Renal cortical epithelial cell (primary cell): ENCODE data around the gene NEK2. TPM values are rescaled to one million over a fixed set of nuclear protein-coding genes. Genes with fewer than 3 reads are reported as not detected.
A peak's percentile ranks its signal among the peaks of the same experiment; 100 is the strongest.
"Not testable (repeated sequence)": the region's sequence is repeated elsewhere in the genome, so short reads cannot be mapped to it uniquely, and the experiment has no call there.

Experiments
- DNase-seq: peaks from one replicate; pipeline ENCODE4 v3.0.0-alpha.2; 2011; ENCODE audit warnings: low read depth
- total RNA-seq: library from RNA; depleted of rRNA; stranded (reverse); fragments of >200 nt; gene quantifications from 2 replicates; pipeline ENCODE4 v1.2.3, GENCODE V29; 2014

The NEK2 gene
- total RNA-seq, 1 donor from 2014 or later, result 0.85 TPM

DNA sequence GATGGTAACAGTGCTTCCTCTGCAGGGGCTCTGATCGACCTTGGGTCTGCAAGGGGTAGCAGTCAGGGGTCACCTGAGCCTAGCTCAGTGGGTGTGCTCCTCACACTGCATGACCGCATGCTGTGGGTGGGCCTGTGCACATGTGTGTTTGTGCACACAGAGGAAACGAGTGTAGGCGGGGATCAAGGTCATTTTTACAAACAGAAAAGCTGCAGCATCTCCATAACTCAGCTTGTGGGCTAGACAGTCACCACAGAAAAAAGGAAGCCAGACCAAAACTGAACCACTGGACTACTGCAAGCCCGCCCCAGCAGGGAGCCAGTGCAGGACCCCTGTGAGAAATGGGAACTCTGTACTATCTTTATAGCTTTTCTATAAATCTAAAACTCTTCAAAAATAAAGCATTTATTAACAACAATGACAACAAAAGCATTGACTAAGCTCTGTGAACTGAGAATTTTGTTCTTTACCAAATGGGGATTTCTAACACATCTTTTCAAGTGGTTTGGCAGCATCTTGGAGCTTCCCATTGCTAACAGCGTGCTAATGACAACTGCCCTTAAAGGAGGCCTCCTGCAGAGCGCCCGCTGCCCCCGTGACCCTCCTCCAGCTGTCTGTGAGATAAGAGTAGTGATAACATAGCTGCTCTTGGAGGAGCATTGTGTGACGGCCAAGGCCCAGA is 19.9 kb upstream of the NEK2 start:
- DNase-seq, result no peak

DNA sequence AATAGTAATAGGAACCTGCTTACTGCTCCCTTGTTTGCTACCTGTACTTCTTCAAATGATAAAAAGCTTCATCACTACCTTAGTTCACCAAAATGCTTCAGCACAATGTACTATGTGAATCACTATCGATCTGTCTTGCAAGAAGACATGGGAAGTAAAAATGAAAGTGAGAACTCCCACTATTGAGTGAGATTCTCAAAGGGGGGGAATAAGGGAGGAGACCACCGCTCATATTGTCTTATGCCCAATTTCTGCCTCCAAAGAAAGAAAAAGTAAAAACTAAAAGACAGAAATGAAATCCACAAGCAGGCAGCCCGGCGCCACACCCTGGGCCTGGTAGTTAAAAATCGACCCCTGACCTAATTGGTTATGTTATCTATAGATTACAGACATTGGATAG is 18.5 kb upstream of the NEK2 start:
- DNase-seq, result not testable (repeated sequence)

DNA sequence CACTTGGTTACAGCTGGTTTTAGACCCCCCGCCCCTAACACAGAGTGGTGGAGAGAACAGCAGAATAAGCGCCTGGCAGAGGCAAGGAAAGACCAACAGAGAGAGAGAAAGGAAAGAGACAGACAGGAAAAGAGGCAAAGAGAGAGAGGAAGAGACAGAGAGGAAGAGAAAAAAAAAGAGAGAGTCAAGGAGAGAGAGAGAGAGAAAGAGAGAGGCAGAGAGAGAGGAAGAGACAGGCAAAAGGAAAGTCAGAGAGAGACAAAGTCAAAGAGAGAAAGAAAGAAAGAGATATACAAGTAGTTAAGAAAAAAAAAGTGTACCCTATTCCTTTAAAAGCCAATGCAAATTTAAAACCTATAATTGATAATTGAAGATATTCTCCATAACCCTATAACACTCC is 13.0 kb upstream of the NEK2 start:
- no peak for DNase-seq

DNA sequence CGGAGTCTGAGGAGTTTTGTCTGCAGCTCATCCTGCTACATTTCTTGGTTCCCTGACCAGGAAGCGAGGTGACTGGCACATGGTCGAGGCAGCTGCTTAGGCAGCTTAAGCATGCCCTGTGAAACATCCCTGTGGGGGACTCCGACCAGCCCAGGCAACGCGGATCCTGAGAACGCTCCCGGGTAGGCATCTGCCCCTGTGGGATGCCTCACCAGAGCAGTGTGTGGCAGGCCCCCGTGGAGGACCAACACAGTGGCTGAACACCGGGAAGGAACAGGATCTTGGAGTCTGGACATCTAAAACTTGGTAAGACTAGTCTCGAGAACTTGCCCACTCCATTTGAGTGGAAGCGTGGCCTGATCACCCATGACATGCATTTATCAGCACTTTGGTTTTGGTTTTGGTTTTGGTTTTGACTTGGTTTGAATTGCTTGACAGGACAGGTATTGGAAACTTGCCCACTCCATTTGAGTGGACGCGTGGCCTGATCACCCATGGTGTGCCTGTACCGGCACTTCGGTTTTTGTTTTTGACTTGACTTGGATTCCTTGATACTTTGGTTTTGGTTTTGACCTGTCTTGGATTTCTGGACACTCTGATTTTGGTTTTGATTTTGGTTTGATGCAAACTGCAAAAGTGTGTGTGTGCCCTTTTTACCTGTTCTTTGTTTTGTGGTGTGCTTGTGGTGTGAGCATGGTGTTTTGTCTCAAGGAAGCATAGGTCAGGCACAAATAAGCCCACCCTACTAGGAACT is 12.2 kb upstream of the NEK2 start:
- DNase-seq, result no peak

DNA sequence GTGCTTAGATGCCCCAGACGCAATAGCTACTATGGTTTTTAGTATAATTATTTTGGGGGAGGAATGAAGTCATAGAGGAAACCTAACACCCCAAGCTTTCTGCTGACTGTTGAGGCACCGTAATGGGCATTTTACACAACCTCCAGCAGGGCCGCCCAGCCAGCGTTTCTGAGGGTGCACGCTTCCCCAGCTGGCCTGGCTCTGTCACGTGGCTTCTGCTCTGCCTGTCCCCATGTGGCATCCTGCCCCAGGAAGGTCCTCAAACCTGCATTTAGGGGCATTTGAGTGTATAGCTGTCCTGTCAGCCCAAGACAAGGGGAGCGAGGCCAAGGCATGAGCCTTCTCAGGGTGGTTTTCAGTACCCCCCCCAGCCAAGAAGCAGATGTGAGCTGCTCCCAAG is 10.4 kb upstream of the NEK2 start:
- DNase-seq, result no peak

DNA sequence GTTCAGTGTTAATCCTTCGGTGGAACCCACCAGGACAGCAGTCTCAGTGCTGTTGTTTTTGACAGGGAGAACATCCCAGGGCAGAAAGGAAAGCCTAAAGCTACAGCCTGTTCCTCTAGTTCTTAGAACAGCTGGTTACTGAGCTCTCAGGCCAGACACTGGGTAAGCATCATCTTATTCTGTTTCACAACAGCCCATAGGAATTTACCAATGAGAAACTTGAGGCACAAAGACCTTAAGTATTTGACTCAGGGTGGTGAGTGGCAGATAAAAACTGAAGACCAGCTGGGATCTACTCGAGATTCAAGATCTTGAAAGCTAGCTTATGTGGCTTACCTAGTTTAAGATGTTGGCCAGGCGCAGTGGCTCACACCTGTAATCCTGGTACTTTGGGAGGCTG is 9.4 kb upstream of the NEK2 start:
- no peak for DNase-seq

DNA sequence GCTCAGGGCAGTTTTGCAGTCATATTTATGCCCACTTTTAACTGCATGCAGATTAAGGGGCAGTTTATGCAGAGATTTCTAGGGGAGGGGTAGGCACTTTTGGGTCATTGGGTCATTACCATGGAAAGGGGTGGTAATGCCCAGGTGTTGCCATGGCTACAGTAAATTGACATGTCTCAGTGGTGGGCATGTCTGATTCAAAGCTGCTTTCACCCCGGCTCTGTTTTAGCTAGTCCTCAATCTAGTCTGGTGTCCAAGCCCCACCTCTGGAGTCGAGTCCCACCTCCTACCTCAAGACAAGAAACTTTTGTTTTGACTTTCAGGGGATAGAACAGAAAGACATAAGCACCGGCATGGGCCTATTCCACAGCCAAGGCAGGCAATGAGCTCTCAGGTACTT is 8.9 kb upstream of the NEK2 start:
- DNase-seq, result no peak

DNA sequence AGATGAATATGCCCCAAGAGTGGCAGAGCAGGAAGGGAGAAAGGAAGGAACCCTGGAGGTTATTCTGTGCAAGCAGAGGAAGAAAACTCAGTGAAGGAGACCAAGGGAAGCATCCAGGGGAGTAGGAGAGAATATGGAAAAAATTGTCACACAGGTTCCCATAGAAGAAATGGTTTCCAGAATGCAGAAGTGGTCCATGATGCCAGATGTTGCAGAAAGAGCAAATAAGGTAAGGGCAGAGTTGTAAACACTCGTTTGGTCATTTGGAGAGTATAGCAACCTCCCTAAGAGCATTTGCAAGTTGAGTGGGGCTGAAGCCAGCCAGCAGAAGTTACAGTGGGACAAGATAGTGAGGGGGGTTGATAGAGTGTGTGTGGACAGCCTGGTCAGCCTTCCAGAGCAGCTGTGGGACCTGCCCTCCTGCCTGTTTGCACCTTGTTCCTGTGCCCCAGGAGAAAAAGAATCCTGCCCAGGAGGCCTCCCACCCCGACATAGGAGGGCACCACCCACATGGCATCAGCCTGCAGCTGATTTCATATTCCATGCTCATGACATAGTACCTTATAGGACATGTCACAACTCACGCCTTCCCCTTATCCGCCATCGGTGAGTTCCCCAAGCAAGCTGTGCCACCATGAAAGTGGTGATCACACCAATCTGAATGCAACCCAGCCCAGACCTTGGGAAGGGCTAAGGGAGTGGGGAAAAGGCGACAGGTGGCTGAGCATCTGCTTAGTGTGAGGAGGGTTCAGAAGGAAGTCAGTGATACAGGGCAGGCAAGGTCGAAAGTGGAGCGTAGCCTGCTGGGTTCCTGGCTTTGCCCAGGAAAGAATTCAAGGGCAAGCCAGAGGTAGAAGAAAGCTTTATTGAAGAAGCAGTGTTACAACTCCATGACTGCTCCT is 8.2 kb upstream of the NEK2 start:
- no peak for DNase-seq

DNA sequence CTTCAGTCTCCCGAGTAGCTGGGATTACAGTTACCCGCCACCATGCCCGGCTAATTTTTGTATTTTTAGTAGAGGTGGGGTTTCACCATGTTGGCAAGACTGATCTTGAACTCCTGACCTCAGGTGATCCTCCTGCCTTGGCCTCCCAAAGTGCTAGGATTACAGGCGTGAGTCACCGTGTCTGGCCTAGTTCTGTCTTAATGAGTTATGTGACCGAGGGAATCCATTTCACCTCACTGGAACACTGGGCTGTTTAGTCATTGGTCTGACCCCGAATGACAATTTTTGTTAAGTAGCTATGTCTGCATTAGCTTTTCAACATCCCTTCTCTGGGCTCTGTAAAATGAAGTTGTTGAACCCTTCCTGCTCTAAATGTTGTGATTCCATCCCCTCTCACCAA is 6.8 kb upstream of the NEK2 start:
- DNase-seq, result not testable (repeated sequence)

DNA sequence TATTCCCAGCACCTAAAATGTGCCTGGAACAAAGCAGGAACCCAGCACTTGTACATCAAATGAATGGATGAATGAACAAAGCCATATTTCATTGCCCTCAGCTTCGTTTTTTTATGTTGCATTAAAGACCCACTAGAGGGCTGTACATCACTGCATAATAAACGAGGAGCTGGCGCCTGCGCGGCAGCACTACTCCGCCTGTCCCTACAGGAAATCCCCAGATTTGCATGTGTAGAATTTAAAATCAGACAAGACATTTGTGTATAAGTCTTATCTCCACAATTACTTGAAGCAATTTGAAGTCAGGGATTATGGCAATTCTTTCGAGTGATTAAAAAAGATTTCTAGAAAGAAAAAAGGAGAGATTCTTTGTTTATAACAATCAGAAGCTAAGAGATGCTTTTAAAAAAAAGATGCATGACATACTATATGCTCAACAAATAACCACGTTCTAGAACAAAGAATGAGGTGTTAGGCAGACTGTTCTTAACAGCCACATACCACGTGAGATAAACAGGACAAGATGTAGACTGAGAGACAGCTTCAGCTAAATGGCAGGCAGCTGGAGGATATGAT is 5.4 kb upstream of the NEK2 start:
- DNase-seq, result peak; percentile 89

DNA sequence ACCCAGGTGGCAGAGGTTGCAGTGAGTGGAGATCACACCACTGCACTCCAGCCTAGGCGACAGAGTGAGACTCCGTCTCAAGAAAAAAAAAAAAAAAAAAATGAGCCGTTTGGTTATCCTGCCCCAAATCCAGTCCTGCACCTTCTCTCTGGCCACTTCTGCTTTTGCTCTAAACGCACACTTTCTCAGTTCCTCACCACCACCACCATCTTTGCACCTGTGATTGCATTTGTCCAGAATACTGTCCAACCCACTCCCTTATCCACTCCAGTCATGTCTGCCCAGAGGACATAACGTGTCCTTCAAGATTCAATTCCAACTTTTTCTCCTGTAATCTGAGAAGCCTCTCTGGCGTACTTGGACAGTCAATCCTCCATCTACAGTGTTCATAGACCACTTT is 2.2 kb upstream of the NEK2 start:
- no peak for DNase-seq

DNA sequence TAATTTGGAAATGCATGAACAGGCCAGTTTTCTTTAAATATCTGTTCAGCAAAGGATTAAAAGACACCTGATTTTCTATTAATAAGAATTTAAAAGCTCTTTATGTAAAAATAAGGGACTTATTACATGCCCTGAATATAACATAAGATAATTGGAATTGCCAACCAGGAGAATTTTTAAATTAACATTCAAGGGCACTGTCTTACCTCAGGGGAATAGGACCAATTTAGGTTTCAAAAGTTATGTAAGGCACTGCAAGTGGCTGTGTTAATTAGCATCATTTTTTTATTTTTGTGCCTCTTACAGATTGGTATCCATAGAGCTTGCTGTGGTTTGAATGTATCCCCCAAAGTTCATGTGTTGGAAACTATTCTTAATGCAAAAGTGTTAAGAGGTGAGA is 1.3 kb upstream of the NEK2 start:
- no peak for DNase-seq

DNA sequence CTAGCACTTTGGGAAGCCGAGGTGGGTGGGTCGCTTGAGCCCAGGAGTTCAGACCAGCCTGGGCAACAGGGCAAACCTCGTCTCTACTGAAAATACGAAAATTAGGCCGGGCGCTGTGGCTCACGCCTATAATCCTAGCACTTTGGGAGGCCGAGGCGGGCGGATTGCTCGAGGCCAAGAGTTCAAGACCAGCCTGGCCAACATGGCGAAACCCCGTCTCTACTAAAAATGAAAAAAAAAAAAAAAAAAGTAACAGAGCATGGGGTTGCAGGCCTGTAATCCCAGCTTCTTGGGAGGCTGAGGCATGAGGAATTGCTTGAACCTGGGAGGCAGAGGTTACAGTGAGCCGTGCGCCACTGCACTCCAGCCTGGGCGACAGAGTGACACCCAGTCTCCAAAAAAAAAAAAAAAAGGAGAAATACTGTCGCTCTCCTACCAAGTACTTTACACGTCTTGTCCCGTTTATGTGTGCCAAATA is 724 bp upstream of the NEK2 start:
- no peak for DNase-seq

DNA sequence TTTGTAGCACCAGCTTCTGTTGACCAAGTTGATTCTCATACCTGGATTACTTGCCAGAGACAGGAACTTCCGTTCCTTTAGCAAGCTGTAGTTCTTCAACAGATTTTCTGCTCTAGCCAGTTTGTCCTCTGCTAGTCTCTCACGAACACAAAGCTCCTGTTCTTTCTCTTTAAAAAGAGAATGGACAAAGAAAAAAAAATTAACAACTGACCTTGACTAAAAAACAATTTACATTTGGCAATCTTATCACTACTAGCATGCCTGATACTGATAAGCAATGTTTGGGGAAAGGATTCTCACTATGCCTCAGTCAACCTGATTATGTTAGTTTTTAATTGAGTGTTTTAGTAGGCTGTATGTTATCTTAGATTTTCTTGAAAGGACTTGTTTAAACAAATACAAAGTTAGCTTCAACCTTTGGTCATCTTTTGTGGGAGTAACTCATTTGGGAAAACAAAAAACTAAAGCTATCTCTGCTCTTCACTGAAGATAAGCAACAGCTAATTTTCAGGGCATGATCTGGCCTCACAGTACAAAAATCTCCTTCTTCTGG is 8.3 kb downstream of the NEK2 start:
- DNase-seq, result no peak

DNA sequence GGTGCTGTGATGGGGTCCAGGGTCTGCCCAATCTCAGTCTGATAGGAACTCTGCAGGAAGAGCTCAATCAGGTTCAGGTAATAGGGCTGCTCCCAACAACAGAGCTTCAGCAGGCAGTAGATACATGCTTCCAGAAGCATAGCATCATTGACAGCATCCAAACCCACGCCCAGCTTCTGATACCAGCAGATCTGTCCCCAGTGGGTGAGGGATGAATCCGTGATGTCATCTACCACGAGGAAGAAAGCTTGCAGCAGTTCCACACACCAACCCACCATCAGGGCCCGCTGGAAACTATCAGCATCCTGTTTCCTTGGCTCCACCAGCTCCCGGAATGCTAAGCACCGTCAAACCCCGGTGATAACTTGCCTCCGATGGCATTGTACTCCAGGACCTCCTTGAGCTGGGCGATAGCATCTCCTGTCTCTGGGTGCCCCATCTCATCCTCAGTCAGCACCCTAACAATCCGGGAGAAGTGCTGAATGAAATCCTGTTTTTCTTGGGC is 14.7 kb downstream of the NEK2 start:
- no peak for DNase-seq

DNA sequence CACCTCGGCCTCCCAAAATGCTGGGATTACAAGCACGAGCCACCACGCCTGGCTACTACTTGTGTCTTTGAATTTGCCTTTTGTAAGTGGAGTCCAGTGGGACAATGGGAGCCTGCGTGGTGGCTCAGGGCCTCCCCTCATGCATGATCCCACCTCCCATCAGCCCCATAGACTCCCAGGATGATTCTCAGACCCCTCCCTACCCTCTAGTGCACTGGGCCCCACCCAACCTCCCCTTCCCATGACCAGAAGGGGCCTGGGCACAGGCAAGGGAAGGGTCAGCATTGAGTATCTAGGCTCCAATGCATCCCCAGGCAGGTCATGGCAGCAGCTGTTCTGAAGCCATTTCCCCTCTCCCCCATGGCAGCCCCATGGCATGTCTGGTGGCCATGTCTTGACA is 18.7 kb downstream of the NEK2 start:
- no peak for DNase-seq

DNA sequence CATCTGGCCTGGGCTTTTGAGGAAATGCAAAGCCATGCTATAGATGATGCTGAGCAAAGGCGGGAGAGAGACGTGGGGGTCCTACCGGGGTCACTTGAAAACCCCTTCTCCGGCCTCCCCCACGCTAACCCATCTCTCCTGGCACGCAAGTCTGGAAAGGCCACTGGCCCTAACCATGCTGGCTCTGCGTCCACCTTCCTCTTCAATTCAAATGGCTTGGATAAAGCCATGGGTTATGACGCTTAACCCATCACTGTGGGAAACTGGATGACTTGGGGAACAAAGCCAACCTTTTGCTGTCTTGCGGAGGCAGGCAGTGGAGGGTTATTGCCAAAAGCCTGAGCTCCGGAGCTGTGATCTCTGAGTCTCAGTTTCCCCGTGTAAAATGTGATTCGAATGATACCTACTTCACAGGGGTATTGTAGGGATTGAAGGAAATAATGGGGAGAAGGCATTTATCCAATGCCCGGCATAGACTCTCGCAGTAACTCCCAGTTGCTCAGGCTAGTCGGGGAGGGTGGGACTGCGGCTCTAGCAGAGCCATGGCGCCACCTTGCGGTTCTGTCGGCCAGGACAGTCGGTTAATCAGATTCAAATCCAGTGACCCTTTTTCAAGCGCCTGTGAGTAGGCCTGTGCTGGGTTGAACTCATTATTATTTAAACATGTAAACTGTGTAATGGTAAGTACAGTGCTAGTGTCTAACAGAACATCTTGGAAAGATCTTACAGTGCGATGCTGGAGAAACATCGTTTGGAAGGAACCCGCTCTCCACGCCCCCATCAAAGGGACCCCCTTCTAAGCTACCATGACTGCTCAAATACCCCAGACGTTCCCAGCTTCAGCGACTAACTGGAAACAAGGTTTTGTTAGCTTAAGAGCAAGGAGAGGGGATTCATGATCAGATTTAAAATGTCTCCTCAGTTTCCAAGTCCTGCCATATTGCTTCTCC is 20.3 kb downstream of the NEK2 start:
- peak; percentile 69 for DNase-seq

DNA sequence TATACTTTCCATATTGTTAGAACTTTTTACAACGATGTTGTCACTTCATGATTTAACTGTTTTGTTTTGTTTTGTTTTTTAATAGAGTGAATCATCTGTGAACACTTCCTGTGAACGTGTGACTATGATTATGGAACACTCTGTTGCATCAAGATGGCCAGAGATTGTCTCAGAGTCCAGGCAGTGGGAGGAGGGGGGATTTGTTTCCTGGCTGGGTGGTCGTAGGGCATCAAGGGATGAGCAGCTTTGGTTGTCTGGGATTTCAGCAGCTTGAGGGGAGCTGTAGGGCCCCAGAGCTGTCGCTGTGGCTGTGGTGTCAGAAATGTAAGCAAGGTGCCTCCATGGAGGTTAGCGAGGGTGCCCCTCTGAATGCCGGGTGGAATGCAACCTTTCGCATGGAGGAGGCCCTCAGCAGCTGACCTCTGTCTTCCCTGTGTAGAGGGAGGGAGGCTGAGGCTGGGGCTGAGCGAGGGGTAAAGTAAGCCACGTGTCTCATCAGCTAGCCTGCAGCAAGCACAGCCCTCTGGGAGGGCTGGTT is 21.4 kb downstream of the NEK2 start:
- DNase-seq, result peak; percentile 61

DNA sequence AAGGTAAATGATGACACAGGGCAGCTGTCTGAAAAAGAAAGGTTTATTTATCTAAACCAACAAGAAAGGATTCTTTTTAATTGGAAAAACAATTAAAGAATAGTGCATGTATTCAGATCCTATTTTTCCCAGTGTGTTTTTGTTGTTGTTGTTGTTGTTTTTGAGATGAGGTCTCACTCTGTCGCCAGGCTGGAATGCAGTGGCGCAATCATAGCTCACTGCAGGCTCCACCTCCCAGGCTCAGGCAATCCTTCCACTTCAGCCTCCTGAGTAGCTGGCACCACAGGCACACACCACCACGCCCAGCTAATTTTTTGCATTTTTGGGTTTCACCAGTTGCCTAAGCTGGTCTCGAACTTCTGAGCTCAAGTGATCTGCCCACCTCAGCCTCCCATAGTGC is 22.1 kb downstream of the NEK2 start:
- peak; percentile 41 for DNase-seq

DNA sequence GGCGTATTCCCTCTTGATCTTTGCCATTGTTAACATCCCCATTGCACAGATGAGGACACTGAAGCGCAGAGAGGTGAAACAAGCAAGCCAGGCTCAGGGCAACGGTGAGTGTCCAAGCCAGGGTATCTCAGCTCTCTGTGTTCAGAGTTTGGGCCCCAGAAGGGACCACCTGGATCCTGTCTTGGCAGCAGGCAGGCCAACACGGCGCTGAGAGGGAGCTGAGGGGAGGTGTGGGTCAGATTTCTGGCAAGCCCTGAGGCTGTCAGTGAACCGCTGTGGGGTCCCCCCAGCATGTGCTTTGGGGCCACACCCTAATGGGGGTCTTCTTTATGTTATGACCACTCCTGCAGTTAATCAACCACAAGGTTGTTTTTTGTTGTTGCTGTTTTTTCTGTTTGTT is 23.1 kb downstream of the NEK2 start:
- DNase-seq, result no peak
